ENCODE results near the gene MYCBPAP. TPM values are rescaled to one million over a fixed set of nuclear protein-coding genes. Genes with fewer than 3 reads are reported as not detected.

The MYCBPAP gene
- total and polyA plus RNA-seq, 4 donors: 1.1 to 5.0 (median 2.9) TPM

- peak in 2 of 6 donors; percentile 82 to 92 for DNase-seq (ENCODE audit: low read depth in 4 of 6, low spot score in 6 of 6)
- Histone ChIP-seq H3K36me3 (ENCODE audit: control insufficient read depth, insufficient read depth, low read length) (peaks cover 23% of the 10 kb centered on the region), H3K27me3 (ENCODE audit: control insufficient read depth, insufficient read depth, low read length) (peaks cover 45% of the 10 kb centered on the region), H3K4me1 (ENCODE audit: control insufficient read depth, insufficient read depth, low read length) (peaks cover 81% of the 10 kb centered on the region), H3K4me3 (ENCODE audit: low read depth, low read length) (peak overlapping the region; percentile 51), H3K9me3 (ENCODE audit: control insufficient read depth, insufficient read depth, low read length) (no peaks in the 10 kb centered on the region), H3K27ac (ENCODE audit: low read depth, low read length) (no peak overlapping the region)
- WGBS (ENCODE audit: insufficient coverage): under 1% methylated on average over 49 of the region's 55 CpGs
These were observed 50.8 kb downstream of the MYCBPAP start for GRCh38 chr17:50558941-50559614.

GRCh38 chr17:50559674-50560184, 51.5 kb downstream of the MYCBPAP start:
- Histone ChIP-seq H3K9me3 (ENCODE audit: control insufficient read depth, insufficient read depth, low read length) (no peaks in the 10 kb centered on the region), H3K4me3 (ENCODE audit: low read depth, low read length) (peak overlapping the region; percentile 51), H3K36me3 (ENCODE audit: control insufficient read depth, insufficient read depth, low read length) (peaks cover 19% of the 10 kb centered on the region), H3K4me1 (ENCODE audit: control insufficient read depth, insufficient read depth, low read length) (peaks cover 84% of the 10 kb centered on the region), H3K27ac (ENCODE audit: low read depth, low read length) (no peak overlapping the region), H3K27me3 (ENCODE audit: control insufficient read depth, insufficient read depth, low read length) (peaks cover 45% of the 10 kb centered on the region)
- 1% methylated on average over 27 of the region's 27 CpGs for whole genome bisulfite sequencing (ENCODE audit: insufficient coverage)
- peak in 2 of 6 donors; percentile 77 to 86 for DNase-seq (ENCODE audit: low read depth in 4 of 6, low spot score in 6 of 6)

- Histone ChIP-seq H3K4me3 (ENCODE audit: low read depth, low read length) (peak within 1 kb of the TSS; percentile 51), H3K9me3 (ENCODE audit: control insufficient read depth, insufficient read depth, low read length) (no peaks in the 10 kb centered on the region), H3K27ac (ENCODE audit: low read depth, low read length) (peak within 1 kb of the TSS; percentile 45), H3K27me3 (ENCODE audit: control insufficient read depth, insufficient read depth, low read length) (peaks cover 45% of the 10 kb centered on the region), H3K36me3 (ENCODE audit: control insufficient read depth, insufficient read depth, low read length) (peaks cover 15% of the 10 kb centered on the region), H3K4me1 (ENCODE audit: control insufficient read depth, insufficient read depth, low read length) (peaks cover 88% of the 10 kb centered on the region)
- DNase-seq (ENCODE audit: low read depth in 4 of 6, low spot score in 6 of 6): peak in 5 of 6 donors; percentile 79 to 98 (median 91)
- under 1% methylated on average over 56 of the region's 56 CpGs for WGBS (ENCODE audit: insufficient coverage)
These were observed 52.1 kb downstream of the MYCBPAP start, which contains the start of gene CACNA1G for GRCh38 chr17:50560185-50560824. TSS of gene CACNA1G (plus strand) at chr17:50560715. CDS start at chr17:50561460, 745 bp downstream.

- Histone ChIP-seq H3K9me3 (ENCODE audit: control insufficient read depth, insufficient read depth, low read length) (no peaks in the 10 kb centered on the region), H3K4me3 (ENCODE audit: low read depth, low read length) (peak overlapping the region; percentile 51), H3K36me3 (ENCODE audit: control insufficient read depth, insufficient read depth, low read length) (peaks cover 9% of the 10 kb centered on the region), H3K27ac (ENCODE audit: low read depth, low read length) (no peak overlapping the region), H3K27me3 (ENCODE audit: control insufficient read depth, insufficient read depth, low read length) (peaks cover 45% of the 10 kb centered on the region), H3K4me1 (ENCODE audit: control insufficient read depth, insufficient read depth, low read length) (peaks cover 86% of the 10 kb centered on the region)
- peak in 1 of 6 donors; percentile 12 for DNase-seq (ENCODE audit: low read depth in 4 of 6, low spot score in 6 of 6)
- WGBS (ENCODE audit: insufficient coverage): under 1% methylated on average over 86 of the region's 88 CpGs
These were observed 52.9 kb downstream of the MYCBPAP start for GRCh38 chr17:50560931-50561745.

- H3K27me3 ChIP-seq (ENCODE audit: control insufficient read depth, insufficient read depth, low read length): peaks cover 45% of the 10 kb centered on the region
These were observed 53.5 kb downstream of the MYCBPAP start for GRCh38 chr17:50561746-50562141.

GRCh38 chr17:50562242-50563091, 54.2 kb downstream of the MYCBPAP start:
- Histone ChIP-seq H3K4me1 (ENCODE audit: control insufficient read depth, insufficient read depth, low read length) (peaks cover 85% of the 10 kb centered on the region), H3K27ac (ENCODE audit: low read depth, low read length) (peak overlapping the region; percentile 52), H3K4me3 (ENCODE audit: low read depth, low read length) (peak overlapping the region; percentile 54), H3K36me3 (ENCODE audit: control insufficient read depth, insufficient read depth, low read length) (no peaks in the 10 kb centered on the region), H3K27me3 (ENCODE audit: control insufficient read depth, insufficient read depth, low read length) (peaks cover 44% of the 10 kb centered on the region), H3K9me3 (ENCODE audit: control insufficient read depth, insufficient read depth, low read length) (no peaks in the 10 kb centered on the region)
- WGBS (ENCODE audit: insufficient coverage): 15% methylated on average over 18 of the region's 22 CpGs
- peak in 1 of 6 donors; percentile 56 for DNase-seq (ENCODE audit: low read depth in 4 of 6, low spot score in 6 of 6)

More at GRCh38 chr17:50561746-50562141, 53.5 kb downstream of the MYCBPAP start:
- H3K9me3 ChIP-seq (ENCODE audit: control insufficient read depth, insufficient read depth, low read length): no peaks in the 10 kb centered on the region
- DNase-seq (ENCODE audit: low read depth in 4 of 6, low spot score in 6 of 6): peak in 1 of 6 donors; percentile 32
- WGBS (ENCODE audit: insufficient coverage): 0% methylated on average over 6 of the region's 27 CpGs
- no peak overlapping the region for H3K27ac ChIP-seq (ENCODE audit: low read depth, low read length)
- H3K36me3 ChIP-seq (ENCODE audit: control insufficient read depth, insufficient read depth, low read length): peaks cover 5% of the 10 kb centered on the region
- peak overlapping the region; percentile 54 for H3K4me3 ChIP-seq (ENCODE audit: low read depth, low read length)
- H3K4me1 ChIP-seq (ENCODE audit: control insufficient read depth, insufficient read depth, low read length): peaks cover 85% of the 10 kb centered on the region

GRCh38 chr17:50563092-50563511, 54.9 kb downstream of the MYCBPAP start:
- no CpG with 5 or more reads among the region's 4 CpGs for WGBS (ENCODE audit: insufficient coverage)
- peak overlapping the region; percentile 52 for H3K27ac ChIP-seq (ENCODE audit: low read depth, low read length)
- peaks cover 88% of the 10 kb centered on the region for H3K4me1 ChIP-seq (ENCODE audit: control insufficient read depth, insufficient read depth, low read length)
- DNase-seq (ENCODE audit: low read depth in 4 of 6, low spot score in 6 of 6): peak in 1 of 6 donors; percentile 75
- H3K4me3 ChIP-seq (ENCODE audit: low read depth, low read length): peak overlapping the region; percentile 54
- H3K9me3 ChIP-seq (ENCODE audit: control insufficient read depth, insufficient read depth, low read length): no peaks in the 10 kb centered on the region
- H3K36me3 ChIP-seq (ENCODE audit: control insufficient read depth, insufficient read depth, low read length): no peaks in the 10 kb centered on the region
- H3K27me3 ChIP-seq (ENCODE audit: control insufficient read depth, insufficient read depth, low read length): peaks cover 43% of the 10 kb centered on the region

- Histone ChIP-seq H3K4me3 (ENCODE audit: low read depth, low read length) (no peak overlapping the region), H3K27ac (ENCODE audit: low read depth, low read length) (peak overlapping the region; percentile 87), H3K27me3 (ENCODE audit: control insufficient read depth, insufficient read depth, low read length) (peaks cover 31% of the 10 kb centered on the region), H3K4me1 (ENCODE audit: control insufficient read depth, insufficient read depth, low read length) (peaks cover 77% of the 10 kb centered on the region), H3K9me3 (ENCODE audit: control insufficient read depth, insufficient read depth, low read length) (no peaks in the 10 kb centered on the region), H3K36me3 (ENCODE audit: control insufficient read depth, insufficient read depth, low read length) (peaks cover 13% of the 10 kb centered on the region)
- 12% methylated on average over 3 of the region's 19 CpGs for WGBS (ENCODE audit: insufficient coverage)
- DNase-seq (ENCODE audit: low read depth in 4 of 6, low spot score in 6 of 6): peak in 2 of 6 donors; percentile 82 to 93
These were observed 56.7 kb downstream of the MYCBPAP start for GRCh38 chr17:50564916-50565315.

All from spinal cord (tissue), 10 donors.